WTC11 (cell line): ENCODE data around the gene CAMK2A.

Experiments
- ATF3 ChIP-seq: sonication (generic); formaldehyde crosslinking; conservative IDR thresholded peaks from 2 replicates; pipeline ENCODE4 v1.8.1; 2022; ENCODE audit warnings: mild to moderate bottlenecking, missing genetic modification reagents
- CTCF ChIP-seq: fragments of 200-600 bp; IDR thresholded peaks from 2 replicates; pipeline ENCODE4 v1.8.0; 2022; ENCODE audit warnings: antibody characterized with exemption
- ERG ChIP-seq: fragments of 250-450 bp; sonication (Bioruptor Pico); IDR thresholded peaks from 2 replicates; pipeline ENCODE4 v1.8.0; 2021; ENCODE audit warnings: mild to moderate bottlenecking
- MAX ChIP-seq: sonication (generic); formaldehyde crosslinking; IDR thresholded peaks from 2 replicates; pipeline ENCODE4 v1.8.0; 2022; ENCODE audit warnings: mild to moderate bottlenecking, missing genetic modification reagents
- NR1H2 ChIP-seq: sonication (generic); formaldehyde crosslinking; IDR thresholded peaks from 2 replicates; pipeline ENCODE4 v1.9.0; 2021; ENCODE audit warnings: mild to moderate bottlenecking, moderate library complexity, missing genetic modification reagents

- TF ChIP-seq CTCF (no peak), MAX (no peak), ATF3 (no peak), ERG (CRISPR knock-in tag) (no peak), NR1H2 (CRISPR knock-in tag) (no peak)
Observed at GRCh38 chr5:150180241-150181026, 109.1 kb downstream of the CAMK2A start.
